Measurements from ENCODE around the gene SEPTIN3.

DNA sequence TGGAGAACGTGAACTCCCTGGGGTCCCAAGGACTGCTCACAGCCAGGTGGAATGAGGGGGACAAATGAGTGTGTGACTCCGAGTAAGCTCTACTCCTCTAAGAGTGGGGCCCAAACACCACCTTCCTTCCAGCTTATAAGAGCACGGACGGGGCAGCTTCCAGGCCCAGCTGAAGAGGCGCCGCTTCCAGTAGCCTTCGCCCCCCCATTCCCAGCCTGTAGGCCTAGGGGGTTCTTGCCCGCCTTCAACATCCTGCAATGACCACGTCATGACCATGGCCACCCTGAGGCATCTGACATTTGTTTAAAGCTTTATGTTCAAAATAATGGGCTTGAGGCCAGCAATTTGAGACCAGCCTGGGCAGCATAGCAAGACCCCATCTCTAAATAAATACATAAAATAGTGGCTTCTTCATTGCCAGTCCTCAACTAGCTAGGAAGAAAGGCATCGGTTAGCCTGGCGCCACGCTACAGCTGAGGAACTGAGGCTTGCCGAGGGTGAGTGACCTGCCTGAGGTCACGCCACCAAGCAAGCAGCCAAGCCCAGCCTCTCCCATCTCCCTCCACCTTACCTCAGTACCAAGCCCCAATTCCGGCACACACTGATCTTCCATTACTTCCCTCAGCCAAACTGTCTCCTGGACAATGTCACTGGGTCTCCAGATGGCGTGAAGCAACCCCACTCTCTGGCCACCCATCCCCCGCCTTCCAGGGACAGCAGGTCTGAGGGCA, 34.8 kb upstream of the SEPTIN3 start:
- TF ChIP-seq TCF7L2 (IDR thresholded peaks at IDR 0.05; ENCODE audit: low read depth, low read length), result no peak
- TF ChIP-seq, protein P1, sequence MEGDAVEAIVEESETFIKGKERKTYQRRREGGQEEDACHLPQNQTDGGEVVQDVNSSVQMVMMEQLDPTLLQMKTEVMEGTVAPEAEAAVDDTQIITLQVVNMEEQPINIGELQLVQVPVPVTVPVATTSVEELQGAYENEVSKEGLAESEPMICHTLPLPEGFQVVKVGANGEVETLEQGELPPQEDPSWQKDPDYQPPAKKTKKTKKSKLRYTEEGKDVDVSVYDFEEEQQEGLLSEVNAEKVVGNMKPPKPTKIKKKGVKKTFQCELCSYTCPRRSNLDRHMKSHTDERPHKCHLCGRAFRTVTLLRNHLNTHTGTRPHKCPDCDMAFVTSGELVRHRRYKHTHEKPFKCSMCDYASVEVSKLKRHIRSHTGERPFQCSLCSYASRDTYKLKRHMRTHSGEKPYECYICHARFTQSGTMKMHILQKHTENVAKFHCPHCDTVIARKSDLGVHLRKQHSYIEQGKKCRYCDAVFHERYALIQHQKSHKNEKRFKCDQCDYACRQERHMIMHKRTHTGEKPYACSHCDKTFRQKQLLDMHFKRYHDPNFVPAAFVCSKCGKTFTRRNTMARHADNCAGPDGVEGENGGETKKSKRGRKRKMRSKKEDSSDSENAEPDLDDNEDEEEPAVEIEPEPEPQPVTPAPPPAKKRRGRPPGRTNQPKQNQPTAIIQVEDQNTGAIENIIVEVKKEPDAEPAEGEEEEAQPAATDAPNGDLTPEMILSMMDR (IDR thresholded peaks at IDR 0.05), result no peak
